ENCODE results near the gene APOA4.

The APOA4 gene

DNA sequence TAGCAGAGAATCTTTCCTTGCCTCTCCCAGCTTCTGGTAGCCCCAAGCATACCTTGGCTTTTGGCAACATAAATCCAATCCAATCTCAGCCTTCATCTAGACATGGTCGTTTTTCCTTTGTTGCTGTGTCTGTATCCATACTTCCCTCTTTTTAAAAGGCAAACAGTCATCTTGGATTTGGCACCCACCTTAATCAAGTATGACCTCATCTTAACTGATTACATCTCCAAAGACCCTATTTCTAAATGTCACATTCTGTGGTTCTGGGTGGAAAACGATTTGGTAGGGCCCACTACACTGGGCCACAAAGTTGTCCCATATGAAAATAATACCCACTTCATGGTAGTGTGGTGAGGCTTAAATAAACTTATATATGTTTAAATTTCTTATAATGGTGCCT, 51.2 kb downstream of the APOA4 start:
- TF ChIP-seq, protein P1, sequence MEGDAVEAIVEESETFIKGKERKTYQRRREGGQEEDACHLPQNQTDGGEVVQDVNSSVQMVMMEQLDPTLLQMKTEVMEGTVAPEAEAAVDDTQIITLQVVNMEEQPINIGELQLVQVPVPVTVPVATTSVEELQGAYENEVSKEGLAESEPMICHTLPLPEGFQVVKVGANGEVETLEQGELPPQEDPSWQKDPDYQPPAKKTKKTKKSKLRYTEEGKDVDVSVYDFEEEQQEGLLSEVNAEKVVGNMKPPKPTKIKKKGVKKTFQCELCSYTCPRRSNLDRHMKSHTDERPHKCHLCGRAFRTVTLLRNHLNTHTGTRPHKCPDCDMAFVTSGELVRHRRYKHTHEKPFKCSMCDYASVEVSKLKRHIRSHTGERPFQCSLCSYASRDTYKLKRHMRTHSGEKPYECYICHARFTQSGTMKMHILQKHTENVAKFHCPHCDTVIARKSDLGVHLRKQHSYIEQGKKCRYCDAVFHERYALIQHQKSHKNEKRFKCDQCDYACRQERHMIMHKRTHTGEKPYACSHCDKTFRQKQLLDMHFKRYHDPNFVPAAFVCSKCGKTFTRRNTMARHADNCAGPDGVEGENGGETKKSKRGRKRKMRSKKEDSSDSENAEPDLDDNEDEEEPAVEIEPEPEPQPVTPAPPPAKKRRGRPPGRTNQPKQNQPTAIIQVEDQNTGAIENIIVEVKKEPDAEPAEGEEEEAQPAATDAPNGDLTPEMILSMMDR (conservative IDR thresholded peaks at IDR 0.05; ENCODE audit: low read depth, low read length): no peak
- DNase-seq (ENCODE audit: low read depth): no peak
- peak overlapping the region; percentile 96 for H3K4me3 ChIP-seq (ENCODE audit: low read depth, low read length)
